ENCODE measurements around the gene TMEM131.
"Not testable (repeated sequence)": the region's sequence is repeated elsewhere in the genome, so short reads cannot be mapped to it uniquely, and the experiment has no call there.

TMEM131 gene

GRCh38 chr2:97821862-97822261, 173.9 kb downstream of the TMEM131 start:
- not testable (repeated sequence) for H3K4me3 ChIP-seq (ENCODE audit: insufficient read depth, low read depth, low read length); H3K27ac ChIP-seq (ENCODE audit: insufficient read depth, low read depth, low read length, poor library complexity, severe bottlenecking); H3K36me3 ChIP-seq (ENCODE audit: control insufficient read depth, insufficient read depth, low read length); H3K4me1 ChIP-seq (ENCODE audit: control insufficient read depth, insufficient read depth, low read length); H3K27me3 ChIP-seq (ENCODE audit: control insufficient read depth, insufficient read depth, low read length, poor library complexity, severe bottlenecking); H3K9me3 ChIP-seq (ENCODE audit: control insufficient read depth, low read length)
- 91 to 92% methylated on average over 6 of the region's 6 CpGs for WGBS, 2 experiments

DNA sequence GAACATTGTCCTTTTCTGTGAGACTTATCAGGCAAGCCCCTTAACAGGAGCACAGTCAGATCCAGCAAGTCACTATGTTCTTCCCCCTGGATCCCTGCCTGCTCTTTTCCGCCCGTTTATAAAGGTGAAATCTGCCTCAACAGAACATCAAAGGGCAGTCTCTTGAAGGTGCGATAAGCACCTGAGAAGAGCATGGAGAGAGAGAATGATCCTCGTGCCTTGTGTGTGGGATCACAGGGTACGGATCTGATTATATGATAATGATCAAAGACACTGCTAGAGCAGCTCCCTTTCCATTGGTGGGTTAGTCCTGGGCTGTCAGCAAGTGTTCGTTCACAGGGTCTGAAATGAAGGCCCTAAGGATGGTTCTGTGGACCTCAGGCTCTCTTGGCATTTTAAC, 176.0 kb downstream of the TMEM131 start:
- no peaks in the 10 kb centered on the region for H3K9me3 ChIP-seq (ENCODE audit: control insufficient read depth, low read length)
- H3K4me1 ChIP-seq (ENCODE audit: control insufficient read depth, insufficient read depth, low read length), result no peaks in the 10 kb centered on the region
- H3K27me3 ChIP-seq (ENCODE audit: control insufficient read depth, insufficient read depth, low read length, poor library complexity, severe bottlenecking), result no peaks in the 10 kb centered on the region
- no peak overlapping the region for H3K4me3 ChIP-seq (ENCODE audit: insufficient read depth, low read depth, low read length)
- no peaks in the 10 kb centered on the region for H3K36me3 ChIP-seq (ENCODE audit: control insufficient read depth, insufficient read depth, low read length)
- WGBS, 2 experiments, result 87 to 88% methylated on average over 6 of the region's 6 CpGs
- H3K27ac ChIP-seq (ENCODE audit: insufficient read depth, low read depth, low read length, poor library complexity, severe bottlenecking), result no peak overlapping the region

GRCh38 chr2:97816411-97816810, 179.3 kb downstream of the TMEM131 start:
- no peak overlapping the region for H3K27ac ChIP-seq (ENCODE audit: insufficient read depth, low read depth, low read length, poor library complexity, severe bottlenecking)
- no peaks in the 10 kb centered on the region for H3K9me3 ChIP-seq (ENCODE audit: control insufficient read depth, low read length)
- WGBS, 2 experiments, result 100% methylated on average over 2 of the region's 2 CpGs
- peaks cover 5% of the 10 kb centered on the region for H3K4me1 ChIP-seq (ENCODE audit: control insufficient read depth, insufficient read depth, low read length)
- no peaks in the 10 kb centered on the region for H3K27me3 ChIP-seq (ENCODE audit: control insufficient read depth, insufficient read depth, low read length, poor library complexity, severe bottlenecking)
- peaks cover 2% of the 10 kb centered on the region for H3K36me3 ChIP-seq (ENCODE audit: control insufficient read depth, insufficient read depth, low read length)
- H3K4me3 ChIP-seq (ENCODE audit: insufficient read depth, low read depth, low read length), result no peak overlapping the region

GRCh38 chr2:97812931-97813330, 182.8 kb downstream of the TMEM131 start:
- Histone ChIP-seq H3K4me3 (ENCODE audit: insufficient read depth, low read depth, low read length) (no peak overlapping the region), H3K9me3 (ENCODE audit: control insufficient read depth, low read length) (no peaks in the 10 kb centered on the region), H3K27me3 (ENCODE audit: control insufficient read depth, insufficient read depth, low read length, poor library complexity, severe bottlenecking) (no peaks in the 10 kb centered on the region), H3K36me3 (ENCODE audit: control insufficient read depth, insufficient read depth, low read length) (peaks cover 5% of the 10 kb centered on the region), H3K4me1 (ENCODE audit: control insufficient read depth, insufficient read depth, low read length) (peaks cover 5% of the 10 kb centered on the region), H3K27ac (ENCODE audit: insufficient read depth, low read depth, low read length, poor library complexity, severe bottlenecking) (no peak overlapping the region)
- WGBS, 2 experiments, result 65 to 67% methylated on average over 7 of the region's 7 CpGs

DNA sequence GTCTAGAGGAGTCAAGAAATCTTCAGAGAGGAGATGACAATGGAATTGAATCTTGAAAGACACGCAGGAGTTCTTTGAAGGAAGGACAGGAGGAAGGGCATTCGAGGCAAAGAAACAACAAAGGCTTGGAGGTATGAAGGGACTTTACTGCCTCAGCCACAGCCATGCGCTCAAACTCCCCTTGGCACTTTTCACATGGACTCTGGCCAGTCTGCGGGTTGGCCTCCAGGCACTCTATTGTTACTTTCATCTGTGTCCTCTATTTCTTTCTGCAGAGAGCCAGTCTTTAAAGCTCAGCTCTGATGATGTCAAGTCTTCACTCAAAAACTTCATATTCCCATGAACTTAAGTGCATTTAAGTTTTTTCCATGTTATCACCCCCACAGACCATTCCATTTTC, 186.9 kb downstream of the TMEM131 start:
- Histone ChIP-seq H3K4me3 (ENCODE audit: insufficient read depth, low read depth, low read length) (no peak overlapping the region), H3K9me3 (ENCODE audit: control insufficient read depth, low read length) (no peaks in the 10 kb centered on the region), H3K27ac (ENCODE audit: insufficient read depth, low read depth, low read length, poor library complexity, severe bottlenecking) (no peak overlapping the region), H3K36me3 (ENCODE audit: control insufficient read depth, insufficient read depth, low read length) (peaks cover 5% of the 10 kb centered on the region), H3K4me1 (ENCODE audit: control insufficient read depth, insufficient read depth, low read length) (peaks cover 5% of the 10 kb centered on the region), H3K27me3 (ENCODE audit: control insufficient read depth, insufficient read depth, low read length, poor library complexity, severe bottlenecking) (no peaks in the 10 kb centered on the region)
- 93 to 94% methylated on average over 4 of the region's 4 CpGs for WGBS, 2 experiments

DNA sequence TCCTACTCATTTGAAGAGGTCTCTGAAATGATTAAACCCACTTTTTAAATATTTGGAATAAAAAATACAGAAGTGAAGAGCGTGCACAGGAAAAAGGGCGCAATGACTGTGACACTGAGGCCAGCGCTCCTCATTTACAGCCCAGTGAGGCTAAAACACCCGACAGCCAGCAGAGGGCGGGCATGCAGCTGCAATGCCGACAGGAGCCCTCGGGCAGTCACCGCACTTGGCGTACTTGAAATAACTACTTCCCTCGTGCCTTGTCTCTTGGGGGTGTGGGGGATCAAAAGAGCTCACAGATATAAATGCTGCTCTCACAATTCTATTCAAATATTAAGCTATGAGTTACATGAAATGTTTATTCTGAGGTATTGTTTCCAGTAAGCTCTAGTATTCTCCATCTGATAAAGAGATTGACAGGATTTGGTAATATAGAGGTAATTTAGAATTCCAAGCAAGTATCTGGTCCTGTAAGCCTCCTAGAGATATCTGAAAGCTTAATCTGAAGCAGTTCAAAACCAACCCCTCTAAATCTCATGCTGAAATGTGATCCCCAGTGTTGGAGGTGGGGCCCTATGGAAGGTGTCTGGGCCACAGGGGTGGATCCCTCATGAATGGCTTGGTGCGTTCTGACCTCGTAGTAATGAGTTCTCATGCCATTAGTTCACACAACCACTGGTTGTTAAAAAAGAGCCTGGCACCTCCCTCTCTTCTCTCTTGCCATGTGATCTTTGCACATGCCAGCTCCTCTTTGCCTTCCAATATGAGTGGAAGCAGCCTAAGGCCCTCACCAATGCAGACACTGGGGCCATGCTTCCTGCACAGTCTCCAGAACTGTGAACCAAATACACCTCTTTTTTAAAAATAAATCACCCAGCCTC, 188.8 kb downstream of the TMEM131 start:
- Histone ChIP-seq H3K27me3 (ENCODE audit: control insufficient read depth, insufficient read depth, low read length, poor library complexity, severe bottlenecking) (no peaks in the 10 kb centered on the region), H3K9me3 (ENCODE audit: control insufficient read depth, low read length) (no peaks in the 10 kb centered on the region), H3K36me3 (ENCODE audit: control insufficient read depth, insufficient read depth, low read length) (peaks cover 5% of the 10 kb centered on the region), H3K4me1 (ENCODE audit: control insufficient read depth, insufficient read depth, low read length) (no peaks in the 10 kb centered on the region), H3K27ac (ENCODE audit: insufficient read depth, low read depth, low read length, poor library complexity, severe bottlenecking) (no peak overlapping the region), H3K4me3 (ENCODE audit: insufficient read depth, low read depth, low read length) (no peak overlapping the region)
- WGBS, 2 experiments, result 33% methylated on average over 12 of the region's 12 CpGs

DNA sequence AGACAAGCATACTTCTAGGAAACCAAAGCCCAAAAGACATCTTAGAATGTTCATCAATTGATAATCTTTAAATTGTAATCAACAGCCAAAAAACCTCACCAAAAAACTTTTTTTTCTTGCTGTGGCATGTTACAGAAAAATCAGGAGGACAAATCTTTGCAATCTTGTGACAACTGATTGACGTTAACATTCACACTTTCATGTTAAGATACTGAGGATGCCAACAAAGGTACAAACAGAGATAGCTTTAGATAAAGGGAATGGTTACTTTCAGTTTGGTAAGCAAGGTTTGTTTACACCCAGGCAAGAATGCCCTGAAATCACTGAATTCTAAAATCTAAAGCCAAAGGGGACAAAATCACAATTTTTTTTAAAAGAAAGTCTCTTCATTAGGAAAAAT, 190.0 kb downstream of the TMEM131 start:
- Histone ChIP-seq H3K27me3 (ENCODE audit: control insufficient read depth, insufficient read depth, low read length, poor library complexity, severe bottlenecking) (no peaks in the 10 kb centered on the region), H3K36me3 (ENCODE audit: control insufficient read depth, insufficient read depth, low read length) (no peaks in the 10 kb centered on the region), H3K9me3 (ENCODE audit: control insufficient read depth, low read length) (no peaks in the 10 kb centered on the region), H3K4me1 (ENCODE audit: control insufficient read depth, insufficient read depth, low read length) (no peaks in the 10 kb centered on the region), H3K4me3 (ENCODE audit: insufficient read depth, low read depth, low read length) (no peak overlapping the region), H3K27ac (ENCODE audit: insufficient read depth, low read depth, low read length, poor library complexity, severe bottlenecking) (no peak overlapping the region)
- 88 to 100% methylated on average over 1 of the region's 1 CpG for WGBS, 2 experiments

DNA sequence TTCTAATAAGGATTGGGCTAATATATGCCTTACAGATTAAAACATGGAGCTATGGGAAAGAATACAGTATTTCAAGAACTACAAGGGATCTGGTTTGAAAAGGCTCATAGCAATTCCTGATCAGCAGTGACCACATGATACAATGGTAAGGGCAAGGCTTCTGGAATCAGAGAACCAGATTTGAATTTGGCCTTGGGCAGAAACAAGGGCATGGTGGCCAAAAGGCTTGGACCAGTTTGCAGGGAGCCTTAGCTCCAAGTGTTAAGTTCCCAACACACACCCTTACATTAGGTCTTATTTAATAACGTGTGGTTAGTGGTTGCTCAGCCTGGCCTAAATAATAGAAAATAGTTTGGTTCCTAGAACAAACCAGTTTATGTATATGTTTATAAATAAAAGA, 194.7 kb downstream of the TMEM131 start:
- Histone ChIP-seq H3K4me1 (ENCODE audit: control insufficient read depth, insufficient read depth, low read length) (no peaks in the 10 kb centered on the region), H3K4me3 (ENCODE audit: insufficient read depth, low read depth, low read length) (no peak overlapping the region), H3K27me3 (ENCODE audit: control insufficient read depth, insufficient read depth, low read length, poor library complexity, severe bottlenecking) (no peaks in the 10 kb centered on the region), H3K36me3 (ENCODE audit: control insufficient read depth, insufficient read depth, low read length) (peaks cover 3% of the 10 kb centered on the region), H3K9me3 (ENCODE audit: control insufficient read depth, low read length) (no peaks in the 10 kb centered on the region), H3K27ac (ENCODE audit: insufficient read depth, low read depth, low read length, poor library complexity, severe bottlenecking) (no peak overlapping the region)
- WGBS, 2 experiments, result no CpG with 5 or more reads among the region's 1 CpG

- no peak overlapping the region for H3K27ac ChIP-seq (ENCODE audit: insufficient read depth, low read depth, low read length, poor library complexity, severe bottlenecking)
- no peaks in the 10 kb centered on the region for H3K4me1 ChIP-seq (ENCODE audit: control insufficient read depth, insufficient read depth, low read length)
- H3K27me3 ChIP-seq (ENCODE audit: control insufficient read depth, insufficient read depth, low read length, poor library complexity, severe bottlenecking), result no peaks in the 10 kb centered on the region
- peaks cover 3% of the 10 kb centered on the region for H3K36me3 ChIP-seq (ENCODE audit: control insufficient read depth, insufficient read depth, low read length)
- H3K9me3 ChIP-seq (ENCODE audit: control insufficient read depth, low read length), result no peaks in the 10 kb centered on the region
- 97% methylated on average over 6 of the region's 6 CpGs for WGBS, 2 experiments
- no peak overlapping the region for H3K4me3 ChIP-seq (ENCODE audit: insufficient read depth, low read depth, low read length)
These were observed 197.3 kb downstream of the TMEM131 start for GRCh38 chr2:97798416-97798815.

DNA sequence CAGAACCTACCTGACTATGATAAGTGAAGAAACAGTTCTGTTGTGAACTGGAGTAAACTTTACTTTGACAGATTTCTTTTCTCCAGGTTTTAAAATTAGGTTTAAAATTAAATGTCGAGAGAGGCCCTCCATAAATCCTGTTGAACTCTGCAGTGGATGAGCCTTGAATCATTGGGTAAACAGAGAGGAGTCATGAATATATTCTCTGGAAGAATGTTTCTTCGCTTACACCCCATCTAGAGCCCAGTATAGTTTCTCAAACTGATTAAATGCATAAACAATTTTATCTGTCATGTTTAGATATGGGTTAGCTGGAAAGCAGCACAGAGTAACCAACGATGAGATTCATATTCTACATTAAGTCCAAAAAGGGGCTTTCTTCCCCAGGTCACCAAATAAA, 198.4 kb downstream of the TMEM131 start:
- Histone ChIP-seq H3K27ac (ENCODE audit: insufficient read depth, low read depth, low read length, poor library complexity, severe bottlenecking) (no peak overlapping the region), H3K36me3 (ENCODE audit: control insufficient read depth, insufficient read depth, low read length) (peaks cover 9% of the 10 kb centered on the region), H3K4me1 (ENCODE audit: control insufficient read depth, insufficient read depth, low read length) (no peaks in the 10 kb centered on the region), H3K4me3 (ENCODE audit: insufficient read depth, low read depth, low read length) (no peak overlapping the region), H3K9me3 (ENCODE audit: control insufficient read depth, low read length) (no peaks in the 10 kb centered on the region), H3K27me3 (ENCODE audit: control insufficient read depth, insufficient read depth, low read length, poor library complexity, severe bottlenecking) (no peaks in the 10 kb centered on the region)
- WGBS, 2 experiments, result 88 to 98% methylated on average over 2 of the region's 3 CpGs

Measured in ectodermal cell (in vitro differentiated cells).